Activated CD8-positive, alpha-beta memory T cell treated with anti-CD3 and anti-CD28 coated beads for 36 hours (primary cell): Measurements from ENCODE around the gene ZDHHC14. TPM values are rescaled to one million over a fixed set of nuclear protein-coding genes. Genes with fewer than 3 reads are reported as not detected.
"Not testable (repeated sequence)": the region's sequence is repeated elsewhere in the genome, so short reads cannot be mapped to it uniquely, and the experiment has no call there.

Experiments used
- CTCF ChIA-PET: fragments of 350-600 bp; sonication (Branson Sonifier 250); formaldehyde crosslinking; loops from one replicate; lab custom pipeline; 2021; ENCODE audit warnings: antibody characterized with exemption; lab: Charles Lee
- POLR2A ChIA-PET: fragments of 350-600 bp; sonication (Branson Sonifier 250); formaldehyde crosslinking; loops from one replicate; lab custom pipeline; 2021; ENCODE audit warnings: antibody characterized with exemption; lab: Charles Lee
- total RNA-seq, 2 experiments: library from RNA; stranded (reverse); gene quantifications; one replicate each; pipeline ENCODE4 v1.2.3, GENCODE V29; 2021

The ZDHHC14 gene
- total RNA-seq, 2 experiments from 2014 or later = 6.5 to 7.2 TPM

DNA sequence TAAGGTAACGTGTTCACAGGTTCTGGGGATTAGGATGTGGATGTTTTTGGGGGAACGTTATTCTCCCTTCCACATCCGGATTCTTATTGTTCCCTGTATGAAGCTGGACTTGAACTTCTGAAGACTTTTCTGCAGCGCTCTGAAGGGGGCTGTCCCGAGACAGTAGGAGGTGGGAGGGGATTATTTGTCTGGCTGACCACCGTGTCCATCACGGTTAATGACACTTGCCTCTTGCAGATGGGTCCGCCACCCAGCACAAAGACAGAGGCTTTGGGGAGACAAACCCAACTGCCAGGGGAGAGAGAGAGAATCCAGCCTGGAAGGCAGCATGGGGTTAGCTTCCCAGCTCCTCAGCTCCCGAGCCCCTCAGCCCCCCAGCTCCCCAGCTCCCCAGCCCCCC, 16.7 kb downstream of the ZDHHC14 start:
- ChIA-PET POLR2A (no interaction called here), CTCF (interaction anchor here (1.1 kb wide), 1 partner anchor 116 kb away, joined by 3 read pairs; no protein-coding TSS in a partner anchor)

DNA sequence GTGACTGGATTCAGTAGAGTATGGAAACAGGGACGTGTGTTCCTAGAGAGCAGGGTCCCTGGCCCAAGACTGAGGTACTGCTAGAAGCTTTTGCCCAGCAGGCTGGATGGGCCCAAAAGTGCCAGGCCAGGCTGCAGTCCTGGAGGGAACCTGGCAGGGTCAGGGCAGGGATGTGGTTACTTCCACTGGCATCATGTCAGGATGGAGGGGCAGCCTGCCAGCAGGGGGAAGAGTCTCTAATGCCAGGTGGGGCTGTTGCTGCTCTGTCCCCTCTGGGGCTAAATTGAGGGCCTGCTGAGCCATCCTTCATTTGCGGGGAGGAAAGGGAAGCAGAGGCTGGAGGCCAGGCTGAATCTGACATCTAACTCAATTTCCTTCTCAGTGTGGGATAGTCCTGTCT, 17.2 kb downstream of the ZDHHC14 start:
- ChIA-PET CTCF (no interaction called here), POLR2A (no interaction called here)

- POLR2A ChIA-PET = no interaction called here
Measured at GRCh38 chr6:157400676-157401075, 19.7 kb downstream of the ZDHHC14 start.

DNA sequence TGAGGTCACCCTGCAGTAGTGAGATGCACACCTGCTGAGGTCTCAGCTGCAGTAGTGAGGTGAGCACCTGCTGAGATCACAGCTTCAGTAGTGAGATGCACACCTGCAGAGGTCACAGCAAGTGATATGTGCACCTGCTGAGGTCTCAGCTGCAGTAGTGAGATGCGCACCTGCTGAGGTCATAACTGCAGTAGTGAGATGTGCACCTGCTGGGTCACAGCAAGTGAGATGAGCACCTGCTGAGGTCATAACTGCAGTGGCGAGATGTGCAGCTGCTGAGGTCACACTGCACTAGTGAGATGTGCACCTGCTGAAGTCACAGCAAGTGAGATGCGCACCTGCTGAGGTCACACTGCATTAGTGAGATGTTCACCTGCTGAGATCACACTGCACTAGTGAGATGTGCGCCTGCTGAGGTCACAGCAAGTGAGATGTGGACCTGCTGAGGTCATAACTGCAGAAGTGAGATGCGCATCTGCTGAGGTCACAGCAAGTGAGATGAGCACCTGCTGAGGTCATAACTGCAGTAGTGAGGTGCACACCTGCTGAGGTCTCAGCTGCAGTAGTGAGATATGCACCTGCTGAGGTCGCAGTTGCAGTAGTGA, 20.8 kb downstream of the ZDHHC14 start:
- POLR2A ChIA-PET = no interaction called here
- CTCF ChIA-PET = no interaction called here

More at GRCh38 chr6:157400676-157401075, 19.7 kb downstream of the ZDHHC14 start:
- CTCF ChIA-PET = interaction anchor here (1.0 kb wide), 1 partner anchor 85 kb away, joined by 3 read pairs; no protein-coding TSS in a partner anchor

DNA sequence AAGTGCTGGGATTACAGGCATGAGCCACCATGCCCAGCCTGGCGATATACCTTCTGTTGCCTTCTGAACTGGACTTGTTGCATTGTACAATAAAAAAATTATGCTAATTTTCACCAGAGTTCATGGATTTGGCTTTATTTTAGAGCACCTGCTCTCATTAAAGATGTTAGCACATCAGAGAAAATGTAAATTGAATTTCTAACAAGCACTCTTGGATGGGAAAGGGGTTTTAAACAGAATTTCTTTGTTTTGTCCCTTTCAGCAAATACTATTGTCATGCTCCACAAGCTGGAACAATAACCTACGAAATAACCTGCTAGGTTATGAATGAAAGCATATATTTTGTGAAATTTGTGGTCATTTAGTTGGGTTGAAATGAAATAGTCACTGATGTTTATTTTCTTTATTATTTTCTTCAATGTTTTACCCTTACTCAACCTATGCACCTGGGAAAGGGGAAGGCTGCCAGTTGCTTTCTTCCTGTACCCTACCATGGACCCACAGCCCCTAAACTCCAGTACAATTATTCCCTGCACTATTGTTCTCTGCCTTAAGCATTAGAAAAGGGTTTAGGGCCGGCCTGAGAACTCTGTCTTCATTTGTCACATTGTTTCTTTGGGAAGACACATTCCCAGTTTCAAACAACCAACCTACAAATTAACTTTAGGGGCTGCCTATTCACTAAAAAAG, 22.2 kb downstream of the ZDHHC14 start:
- POLR2A ChIA-PET = no interaction called here
- CTCF ChIA-PET = no interaction called here

DNA sequence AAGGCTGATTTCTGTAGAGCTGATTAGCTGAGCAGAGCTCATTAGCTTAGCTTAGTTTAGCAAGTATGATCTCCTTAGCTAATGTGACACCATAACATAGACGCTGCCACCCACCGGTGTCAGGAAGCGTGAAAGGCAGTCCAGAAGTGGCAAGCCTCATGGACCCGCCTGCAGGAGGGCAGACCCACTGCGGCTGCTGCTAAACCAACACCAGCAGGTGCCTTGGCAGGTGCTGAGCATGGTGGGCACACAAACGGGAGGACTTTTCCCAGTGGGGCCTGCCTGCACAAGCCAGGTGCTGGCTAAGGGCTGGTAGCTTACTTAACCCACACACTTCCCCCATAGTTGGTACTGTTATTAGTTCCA, 22.7 kb downstream of the ZDHHC14 start:
- ChIA-PET POLR2A (interaction anchor here (0.5 kb wide), 1 partner anchor 653 kb away, joined by 3 read pairs; no protein-coding TSS in a partner anchor), CTCF (interaction anchor here (0.7 kb wide), 1 partner anchor 24 kb away, joined by 3 read pairs; no protein-coding TSS in a partner anchor)

- ChIA-PET CTCF (no interaction called here), POLR2A (no interaction called here)
Measured at GRCh38 chr6:157405986-157406385, 25.0 kb downstream of the ZDHHC14 start.

DNA sequence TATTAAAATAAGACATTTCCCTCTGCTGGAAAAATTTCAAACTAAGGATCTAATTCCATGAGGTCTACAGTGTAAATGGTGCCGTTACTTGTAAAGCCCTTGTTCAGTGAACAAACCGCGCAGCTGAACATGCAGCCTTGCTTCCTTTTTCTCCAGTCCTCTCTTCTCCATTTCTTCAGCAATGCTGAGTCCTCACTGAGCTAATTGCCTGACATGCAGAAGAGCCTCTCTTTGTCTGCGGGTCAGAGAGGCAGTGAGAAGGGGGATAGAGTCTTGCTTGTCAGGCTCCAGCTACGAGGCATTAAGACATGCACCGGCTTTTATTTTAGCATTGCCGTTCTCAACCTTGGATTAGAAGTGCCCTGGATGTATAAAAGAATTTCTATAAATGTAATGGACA, 25.7 kb downstream of the ZDHHC14 start:
- POLR2A ChIA-PET = no interaction called here
- CTCF ChIA-PET = no interaction called here

DNA sequence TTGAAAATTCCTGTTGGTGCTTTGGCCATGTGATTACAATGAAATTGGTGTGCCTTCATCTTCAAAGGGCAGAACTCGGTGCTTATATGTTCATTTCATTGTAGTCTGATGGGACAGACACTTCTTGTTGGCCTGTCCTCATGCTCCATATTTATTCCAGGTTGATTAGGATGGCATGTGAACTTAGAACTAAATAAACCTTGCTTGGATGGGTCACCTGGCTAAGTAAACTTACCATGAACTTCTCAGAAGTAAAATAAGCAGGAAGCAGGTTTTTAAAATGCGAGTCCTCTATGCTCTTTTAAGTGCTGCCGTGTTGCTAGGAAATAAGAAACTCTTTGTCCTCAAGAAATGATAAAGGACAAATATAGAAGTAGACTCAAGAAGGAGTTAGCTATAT, 26.7 kb downstream of the ZDHHC14 start:
- POLR2A ChIA-PET = no interaction called here
- CTCF ChIA-PET = no interaction called here

DNA sequence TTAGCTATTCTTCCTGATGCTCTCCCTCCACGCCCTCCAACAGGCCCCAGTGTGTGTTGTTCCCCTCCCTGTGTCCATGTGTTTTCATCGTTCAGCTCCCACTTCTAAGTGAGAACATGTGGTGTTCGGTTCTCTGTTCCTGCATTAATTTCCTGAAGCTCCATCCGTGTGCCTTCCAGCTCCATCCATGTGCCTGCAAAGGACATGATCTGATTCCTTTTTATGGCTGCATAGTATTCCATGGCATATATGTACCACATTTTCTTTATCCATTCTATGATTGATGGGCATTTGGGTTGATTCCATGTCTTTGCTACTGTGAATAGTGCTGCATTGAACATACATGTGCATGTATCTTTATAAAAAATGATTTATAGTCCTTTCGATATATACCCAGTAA, 27.4 kb downstream of the ZDHHC14 start:
- CTCF ChIA-PET, POLR2A ChIA-PET: not testable (repeated sequence)

DNA sequence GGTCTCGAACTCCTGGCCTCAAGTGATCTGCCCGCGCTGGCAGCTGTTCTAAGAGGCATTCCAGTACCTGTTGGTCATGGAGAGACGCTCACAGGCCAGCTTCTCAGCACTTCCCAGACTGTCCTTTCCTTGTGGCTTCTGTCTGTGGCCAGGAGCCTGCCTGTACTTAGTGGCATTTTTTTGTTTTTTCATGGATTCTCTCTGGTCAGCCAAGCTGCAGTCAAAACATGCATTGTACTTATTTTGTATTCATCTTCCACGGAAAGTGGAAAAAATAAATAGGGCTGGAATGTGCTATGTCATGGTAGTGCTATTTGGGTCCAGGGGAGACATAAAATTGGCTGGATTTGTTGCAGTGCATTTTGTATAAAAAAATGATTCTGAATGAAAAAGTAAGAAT, 29.1 kb downstream of the ZDHHC14 start:
- ChIA-PET CTCF (no interaction called here), POLR2A (no interaction called here)

GRCh38 chr6:157411368-157411767, 30.4 kb downstream of the ZDHHC14 start:
- CTCF ChIA-PET = interaction anchor here (0.6 to 1.1 kb wide), 2 partner anchors 26 to 359 kb away, joined by 3 to 4 read pairs; no protein-coding TSS in a partner anchor
- POLR2A ChIA-PET = interaction anchor here (0.6 to 0.7 kb wide), 2 partner anchors 276 to 659 kb away, joined by 3 to 4 read pairs; no protein-coding TSS in a partner anchor

GRCh38 chr6:157412791-157413190, 31.8 kb downstream of the ZDHHC14 start:
- ChIA-PET CTCF (no interaction called here), POLR2A (no interaction called here)

GRCh38 chr6:157420497-157420896, 39.5 kb downstream of the ZDHHC14 start:
- ChIA-PET POLR2A (no interaction called here), CTCF (no interaction called here)

DNA sequence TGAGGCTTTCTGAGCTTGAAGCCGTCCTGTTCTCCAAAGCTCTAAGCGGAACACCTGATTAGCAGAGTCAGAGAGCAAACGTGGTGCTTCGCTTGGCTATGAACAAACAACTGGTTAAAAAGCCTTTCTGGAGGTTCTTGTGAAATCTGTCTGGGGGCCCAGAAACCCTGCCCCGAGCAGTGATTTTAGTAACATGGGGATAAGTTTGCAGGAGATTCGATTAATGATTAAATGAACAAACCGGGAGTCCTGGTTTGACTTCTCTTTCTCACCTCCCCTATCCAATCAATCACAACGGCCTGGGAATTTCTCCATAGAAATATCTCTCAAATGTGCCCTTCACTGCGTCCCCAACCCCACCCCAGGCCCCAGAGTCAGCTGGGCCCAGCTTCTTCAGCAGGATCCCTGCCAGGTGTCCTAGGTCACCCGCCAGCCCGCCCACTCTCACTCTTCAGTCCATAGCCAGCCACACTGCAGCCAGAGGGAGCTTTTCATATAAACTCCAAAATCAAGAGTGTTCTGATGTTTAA, 43.6 kb downstream of the ZDHHC14 start:
- POLR2A ChIA-PET = no interaction called here
- CTCF ChIA-PET = no interaction called here

DNA sequence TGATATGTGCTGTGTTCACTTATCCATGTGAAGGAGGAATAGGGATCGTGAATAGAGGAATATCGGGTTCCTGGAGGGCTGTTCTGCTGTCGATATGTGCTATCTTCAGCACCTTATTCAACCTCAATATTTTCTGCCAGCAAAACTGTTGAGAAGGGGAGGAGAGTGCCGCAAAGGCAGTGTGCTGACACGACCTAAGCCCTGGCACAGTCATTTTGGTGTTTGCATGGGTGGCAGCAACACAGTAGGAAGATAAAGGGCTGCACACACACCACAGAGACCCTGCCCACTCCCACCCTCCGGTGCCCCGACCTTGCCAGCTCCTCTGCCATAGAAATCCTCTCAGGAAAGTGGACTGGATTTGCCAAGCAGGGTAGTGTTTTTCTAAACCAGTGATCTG, 47.0 kb downstream of the ZDHHC14 start:
- ChIA-PET CTCF (no interaction called here), POLR2A (interaction anchor here (0.7 kb wide), 1 partner anchor 330 kb away, joined by 3 read pairs; no protein-coding TSS in a partner anchor)

DNA sequence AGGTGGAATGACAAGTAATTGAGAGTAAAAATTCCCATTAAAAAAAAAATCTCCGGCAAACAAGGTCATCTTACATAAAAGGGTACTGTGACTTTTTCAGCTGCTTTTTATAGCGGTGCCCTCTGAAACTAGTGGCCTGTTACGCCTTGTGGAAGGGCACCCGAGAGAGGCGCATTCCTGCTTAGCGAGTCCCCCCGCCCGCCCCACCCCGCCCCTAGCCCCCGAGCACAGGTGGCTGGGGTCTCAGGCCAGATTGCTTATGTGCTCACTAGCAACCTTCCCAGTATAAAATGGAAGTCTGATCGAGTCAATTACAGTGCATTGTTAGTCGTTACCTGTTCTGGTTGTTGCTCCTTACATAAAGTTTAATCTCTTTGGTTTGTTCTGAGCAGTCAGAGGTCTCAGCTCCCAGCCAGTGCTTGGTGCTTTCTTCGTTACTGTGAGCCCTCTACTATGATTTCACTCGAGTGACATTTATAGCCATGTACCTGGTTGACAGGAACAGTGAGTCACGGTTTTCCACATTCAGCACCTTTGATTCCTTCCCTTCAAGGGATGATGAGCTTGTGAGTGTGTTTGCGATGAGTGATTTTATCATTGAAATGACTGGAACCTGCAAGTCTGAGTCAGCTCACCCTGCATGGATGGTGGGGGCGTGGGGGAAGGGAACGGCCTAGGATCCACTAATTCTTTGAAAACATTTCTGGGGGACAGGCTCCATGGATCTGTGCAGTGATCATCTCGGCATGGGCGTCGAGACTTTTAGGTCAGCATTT, 47.6 kb downstream of the ZDHHC14 start:
- POLR2A ChIA-PET = interaction anchor here (0.7 kb wide), 1 partner anchor 329 kb away, joined by 3 read pairs; no protein-coding TSS in a partner anchor
- CTCF ChIA-PET = no interaction called here

DNA sequence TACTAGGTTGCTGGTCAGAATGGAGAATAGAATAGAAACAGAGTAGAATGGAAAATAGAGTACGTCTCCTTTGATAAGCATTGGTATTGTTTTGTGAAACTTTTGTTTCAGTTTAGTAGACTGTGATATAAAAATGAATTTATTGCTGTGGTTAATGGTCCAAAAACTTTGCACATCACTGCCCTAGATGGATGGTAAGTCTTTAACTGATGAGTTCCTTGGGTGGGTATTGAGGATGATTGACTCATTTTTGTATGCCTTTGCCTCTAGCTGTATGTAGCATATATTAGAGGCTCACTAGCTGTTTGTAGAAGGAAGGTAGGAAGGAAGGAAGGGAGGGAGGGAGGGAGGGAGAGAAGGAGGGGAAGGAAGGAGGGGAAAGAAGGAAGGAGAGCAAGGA, 48.3 kb downstream of the ZDHHC14 start:
- ChIA-PET POLR2A (no interaction called here), CTCF (no interaction called here)

- POLR2A ChIA-PET = no interaction called here
- CTCF ChIA-PET = no interaction called here
Measured at GRCh38 chr6:157430834-157431233, 49.8 kb downstream of the ZDHHC14 start.
